Hematopoietic multipotent progenitor cell treated with erythropoietin and hydrocortisone succinate and interleukin-3 and kit ligand, for 17 days (in vitro differentiated cells): Measurements from ENCODE around the gene LRRC8D.
A peak's percentile ranks its signal among the peaks of the same experiment; 100 is the strongest.
"Not testable (repeated sequence)": the region's sequence is repeated elsewhere in the genome, so short reads cannot be mapped to it uniquely, and the experiment has no call there.

ENCODE experiments used
- DNase-seq: peaks from one replicate; pipeline ENCODE4 v3.0.0-alpha.2; 2015; ENCODE audit warnings: low spot score

LRRC8D gene

DNA sequence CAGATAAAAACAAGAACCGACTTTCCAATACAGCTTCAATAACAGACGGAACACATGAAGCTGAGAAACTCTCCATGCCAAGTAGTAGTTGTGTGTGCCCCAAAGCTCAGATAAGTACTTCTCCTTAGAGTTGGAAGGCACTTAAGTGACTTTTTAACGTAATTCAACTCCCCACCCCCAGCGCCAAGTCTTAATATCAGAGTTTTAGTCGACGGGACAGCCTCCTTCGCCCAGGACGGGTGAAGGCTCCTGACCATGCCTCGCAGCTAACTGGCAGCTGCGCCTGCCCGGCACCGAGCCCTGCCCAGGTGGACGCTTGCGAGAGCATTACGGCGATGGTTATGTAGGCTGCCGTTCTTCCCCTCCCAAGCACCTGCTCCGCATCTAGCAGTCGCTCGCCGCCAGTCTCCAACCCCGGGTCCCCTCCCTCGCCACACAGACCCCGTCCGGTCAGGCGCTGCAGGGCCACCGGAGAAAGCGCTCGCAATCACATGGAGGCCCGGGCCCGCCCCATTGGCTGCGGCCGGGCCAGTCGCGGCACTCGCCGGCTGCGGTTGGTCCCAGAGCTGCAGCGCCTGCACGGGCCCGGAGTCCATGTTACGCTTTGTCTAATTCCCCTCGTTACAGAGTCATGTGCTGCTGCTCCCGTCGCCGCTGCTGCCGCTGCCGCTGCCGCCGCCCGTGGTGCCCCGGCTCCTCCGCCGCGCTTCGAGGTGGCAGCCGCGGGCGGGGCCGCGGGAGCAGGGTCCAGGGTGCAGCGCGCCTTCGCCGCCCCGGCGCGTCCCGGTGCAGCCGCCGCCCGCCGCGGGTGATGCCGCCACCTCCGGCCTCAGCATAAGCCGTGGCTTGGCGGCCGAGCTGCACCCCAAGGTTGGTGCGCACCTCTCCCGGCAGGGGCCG, at the start of gene LRRC8D:
TSS of gene LRRC8D (plus strand) at position 611 of the 900 bp plus-strand sequence. CDS start 112,037 bp downstream, outside the sequence.
- peak; percentile 33 for DNase-seq

GRCh38 chr1:89771991-89772560, 48.8 kb upstream of the LRRC8D start:
- no peak for DNase-seq

DNA sequence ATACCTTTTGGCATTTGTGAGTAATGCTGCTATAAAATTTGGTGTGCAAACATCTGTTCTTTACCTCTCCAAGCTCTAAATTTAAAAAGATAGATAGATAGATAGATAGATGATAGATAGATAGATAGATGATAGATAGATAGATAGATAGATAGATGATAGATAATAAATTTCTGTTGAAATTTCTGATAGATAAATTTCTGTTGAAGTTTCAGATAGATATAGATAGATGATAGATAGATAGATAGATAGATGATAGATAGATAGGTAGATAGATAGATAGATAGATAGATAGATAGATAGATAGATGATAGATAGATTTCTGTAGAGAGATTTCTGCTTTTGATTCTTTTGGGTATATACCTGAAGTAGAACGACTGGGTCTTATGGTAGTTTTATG, 44.7 kb upstream of the LRRC8D start:
- not testable (repeated sequence) for DNase-seq

- not testable (repeated sequence) for DNase-seq
Measured at GRCh38 chr1:89777271-89777670, 43.6 kb upstream of the LRRC8D start.

- DNase-seq, result no peak
Measured at GRCh38 chr1:89779151-89779940, 41.5 kb upstream of the LRRC8D start.

- no peak for DNase-seq
Measured at GRCh38 chr1:89780721-89781120, 40.1 kb upstream of the LRRC8D start.

- no peak for DNase-seq
Measured at GRCh38 chr1:89781494-89782126, 39.2 kb upstream of the LRRC8D start.

DNA sequence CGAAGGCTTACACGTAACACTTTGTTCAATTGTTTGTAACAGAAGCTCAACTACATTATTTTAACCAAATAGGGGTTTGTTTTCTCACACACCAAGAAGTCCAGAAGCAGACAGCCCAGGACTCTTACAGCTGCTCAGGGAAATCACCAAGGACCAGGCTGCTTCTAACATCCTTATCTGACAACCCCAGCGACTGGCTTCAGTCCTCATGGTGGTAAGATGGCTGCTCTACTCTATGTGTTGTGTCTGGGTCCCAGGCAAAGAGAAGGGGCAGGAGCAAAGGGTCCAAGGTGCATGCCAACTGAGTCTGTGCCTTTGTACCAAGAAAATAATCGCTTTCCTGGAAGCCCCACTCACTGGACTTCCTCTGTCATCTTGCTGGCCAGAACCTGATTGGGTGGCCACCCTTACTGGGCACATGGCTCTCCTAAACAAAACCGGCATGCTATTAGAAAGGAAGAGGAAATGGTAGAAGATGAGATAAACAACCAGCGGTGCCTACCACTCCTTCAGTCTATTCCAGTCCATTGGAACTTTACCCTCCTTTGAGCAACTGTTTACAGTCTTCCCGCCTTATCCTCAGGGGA, 34.1 kb upstream of the LRRC8D start:
- peak; percentile 34 for DNase-seq

- DNase-seq, result no peak
Measured at GRCh38 chr1:89790592-89790991, 30.2 kb upstream of the LRRC8D start.

DNA sequence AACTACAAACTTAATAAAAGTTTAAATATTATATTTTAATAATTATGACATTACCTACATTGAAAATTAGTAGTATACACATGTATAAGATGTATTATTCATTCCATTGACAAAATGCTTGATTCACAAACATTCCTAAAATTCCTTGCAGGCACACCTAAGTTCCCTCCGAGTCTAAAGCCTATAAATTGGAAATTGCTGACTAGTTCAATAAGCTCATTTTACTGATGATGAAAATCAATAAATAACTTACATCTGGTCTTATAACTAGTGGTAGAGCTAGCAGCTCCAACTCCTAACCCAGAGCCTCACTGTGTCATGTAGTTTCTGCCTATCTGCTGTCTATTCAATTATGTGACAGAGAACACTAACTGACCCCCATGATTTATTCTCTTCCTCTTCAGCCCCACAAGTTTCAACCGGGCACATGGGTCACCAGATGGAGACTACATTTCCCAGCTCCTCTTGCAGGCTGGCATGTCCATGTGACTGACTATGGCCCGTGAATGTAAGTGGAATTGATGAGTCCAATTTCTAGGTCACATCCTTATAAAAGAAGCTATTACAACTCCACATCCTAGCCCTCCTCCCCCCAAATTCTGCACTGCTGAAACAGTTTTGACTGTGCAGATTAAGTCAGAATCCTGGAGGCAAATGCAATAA, 29.6 kb upstream of the LRRC8D start:
- DNase-seq, result no peak

DNA sequence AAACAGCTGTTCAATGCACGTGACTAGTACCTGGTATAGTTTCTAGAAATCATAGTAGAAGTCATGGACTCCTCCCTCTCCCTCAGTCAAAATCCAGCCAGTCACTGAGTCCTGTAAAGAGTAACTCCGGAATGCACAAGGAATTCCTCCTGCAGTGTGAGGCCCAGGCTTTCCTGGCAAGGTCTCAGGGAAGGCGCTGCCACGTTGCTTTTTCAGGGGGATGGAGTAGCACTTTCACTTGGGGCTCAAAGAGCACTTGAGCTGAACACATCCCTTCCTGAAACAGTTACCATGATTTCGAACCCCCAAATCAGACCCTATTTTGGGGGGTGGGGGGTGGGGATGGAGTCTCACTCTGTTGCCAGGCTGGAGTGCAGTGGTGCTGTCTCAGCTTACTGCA, 26.4 kb upstream of the LRRC8D start:
- DNase-seq, result no peak

GRCh38 chr1:89795571-89795970, 25.3 kb upstream of the LRRC8D start:
- DNase-seq, result not testable (repeated sequence)

DNA sequence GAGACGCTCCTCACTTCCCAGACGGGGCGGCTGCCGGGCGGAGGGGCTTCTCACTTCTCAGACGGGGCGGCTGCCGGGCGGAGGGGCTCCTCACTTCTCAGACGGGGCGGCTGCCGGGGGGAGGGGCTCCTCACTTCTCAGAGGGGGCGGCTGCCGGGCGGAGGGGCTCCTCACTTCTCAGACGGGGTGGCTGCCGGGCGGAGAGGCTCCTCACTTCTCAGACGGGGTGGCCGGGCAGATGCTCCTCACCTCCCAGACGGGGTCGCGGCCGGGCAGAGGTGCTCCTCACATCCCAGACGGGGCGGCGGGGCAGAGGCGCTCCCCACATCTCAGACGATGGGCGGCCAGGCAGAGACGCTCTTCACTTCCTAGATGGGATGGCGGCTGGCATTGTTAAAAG, 23.0 kb upstream of the LRRC8D start:
- not testable (repeated sequence) for DNase-seq

- no peak for DNase-seq
Measured at GRCh38 chr1:89799495-89799894, 21.3 kb upstream of the LRRC8D start.

- DNase-seq, result no peak
Measured at GRCh38 chr1:89800022-89800655, 20.7 kb upstream of the LRRC8D start.

- no peak for DNase-seq
Measured at GRCh38 chr1:89800718-89801117, 20.1 kb upstream of the LRRC8D start.

DNA sequence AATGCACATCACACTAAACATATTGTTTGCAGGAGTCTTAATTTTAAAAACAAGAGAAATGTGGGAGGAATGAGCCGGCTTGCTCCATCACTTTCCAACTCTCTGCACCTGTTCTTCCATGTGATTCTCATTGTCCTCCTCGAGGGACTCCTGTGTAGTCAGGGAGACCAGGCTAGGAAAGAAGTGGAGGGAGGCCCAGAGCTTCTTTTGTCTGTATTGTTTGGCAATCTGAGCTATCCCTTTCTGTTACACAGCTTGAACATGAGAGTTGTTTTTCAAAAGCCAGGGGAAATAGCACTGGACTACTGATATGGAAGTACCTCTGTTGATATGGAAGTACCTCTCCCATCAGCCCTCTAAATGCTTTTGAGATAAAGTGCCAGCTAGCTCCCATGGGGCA, 18.8 kb upstream of the LRRC8D start:
- no peak for DNase-seq

- DNase-seq, result no peak
Measured at GRCh38 chr1:89802841-89803240, 18.0 kb upstream of the LRRC8D start.

GRCh38 chr1:89804642-89805237, 16.1 kb upstream of the LRRC8D start:
- DNase-seq, result peak; percentile 83

DNA sequence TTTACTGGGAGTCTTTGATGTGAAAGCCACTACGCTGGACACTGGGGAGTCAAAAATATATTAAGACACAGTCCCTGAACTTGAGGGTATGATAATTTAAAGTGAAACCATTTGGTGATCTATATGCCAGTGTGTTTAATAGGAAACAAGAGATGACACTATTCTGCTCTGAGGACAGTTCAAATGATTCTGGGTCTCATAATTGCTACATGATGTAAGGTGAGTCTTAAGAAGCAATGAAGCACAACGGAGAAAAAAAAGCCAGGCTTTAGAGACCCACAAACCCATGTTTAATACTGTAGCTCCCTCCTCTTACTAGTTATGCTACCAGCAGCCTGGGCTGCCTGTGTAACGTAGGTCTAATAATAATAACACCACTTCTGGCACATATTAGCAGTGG, 14.2 kb upstream of the LRRC8D start:
- DNase-seq, result no peak
